OCI-LY3 (cell line): ENCODE measurements around the gene ATRAID.
"Not testable (repeated sequence)": the region's sequence is repeated elsewhere in the genome, so short reads cannot be mapped to it uniquely, and the experiment has no call there.

Source experiments
- CTCF ChIP-seq: fragments of 200-600, 300-600 bp; sonication (generic); IDR thresholded peaks from 2 replicates; pipeline ENCODE4 v1.5.1; 2014; ENCODE audit warnings: antibody characterized with exemption, low read length, low read depth
- EZH2phosphoT487 ChIP-seq: fragments of 200-600 bp; shearing (Covaris generic); IDR thresholded peaks from 2 replicates; pipeline ENCODE4 v1.6.1; 2018; ENCODE audit warnings: antibody characterized with exemption, mixed run types, low read depth

DNA sequence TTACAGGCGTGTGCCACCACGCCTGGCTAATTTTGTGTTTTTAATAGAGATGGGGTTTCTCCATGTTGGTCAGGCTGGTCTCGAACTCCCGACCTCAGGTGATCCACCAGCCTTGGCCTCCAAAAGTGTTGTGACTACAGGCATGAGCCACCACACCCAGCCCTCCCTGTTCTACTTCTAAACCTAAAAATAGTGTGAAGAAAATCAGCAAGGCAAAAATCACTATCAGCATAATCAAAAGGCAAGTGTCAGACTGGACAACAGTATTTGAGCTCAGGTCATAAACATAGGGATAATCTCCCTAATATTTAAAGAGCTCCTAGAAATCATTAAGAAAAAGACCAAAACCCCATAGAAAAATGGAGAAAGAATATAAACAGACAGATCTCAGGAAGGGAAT lies 36.1 kb upstream of the ATRAID start:
- not testable (repeated sequence) for TF ChIP-seq CTCF, EZH2phosphoT487
